Activated CD4-positive, alpha-beta T cell treated with anti-CD3 and anti-CD28 coated beads, Interleukin-2, Interleukin-4, amounts not matched to agents 100 ng/mL and 50 ng/mL, durations not matched to agents 16 hours and 8 hours (primary cell): ENCODE data around the gene MKNK1.

ENCODE experiments used
- DNase-seq: peaks from one replicate; pipeline ENCODE4 v3.0.0-alpha.2; 2020; ENCODE audit warnings: low spot score

The MKNK1 gene

DNA sequence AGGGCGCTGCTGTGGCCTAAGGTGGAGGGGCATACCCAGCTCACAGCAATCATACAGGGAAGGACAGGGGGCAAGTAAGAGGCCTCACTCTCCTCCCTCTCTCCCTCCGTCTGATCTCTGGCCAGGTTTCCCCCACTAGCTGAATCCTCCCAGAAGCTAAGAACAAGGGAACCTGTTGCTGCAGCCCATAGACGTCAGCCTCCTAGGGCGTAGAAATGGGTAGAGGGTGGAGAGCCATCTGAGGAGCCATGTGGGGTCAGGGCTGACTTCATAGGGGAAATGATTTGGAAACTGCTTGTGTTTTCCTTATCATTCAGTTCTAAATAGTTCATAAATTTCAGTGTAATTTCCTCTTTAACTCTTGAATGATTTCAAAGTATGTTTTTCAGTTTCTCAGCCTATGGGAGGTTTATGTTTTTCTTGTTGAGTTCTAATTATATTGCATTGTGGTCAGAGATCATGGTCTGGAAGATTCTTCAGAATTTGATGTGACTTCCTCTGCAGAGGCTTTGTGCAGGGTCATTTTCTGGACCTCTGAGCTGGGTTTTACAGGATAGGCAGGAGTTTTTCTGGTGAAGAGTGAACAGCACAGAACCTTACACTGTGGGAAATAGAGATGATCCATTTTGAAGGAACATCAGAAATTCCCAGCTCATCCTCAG is 14.8 kb upstream of the MKNK1 start:
- no peak for DNase-seq

DNA sequence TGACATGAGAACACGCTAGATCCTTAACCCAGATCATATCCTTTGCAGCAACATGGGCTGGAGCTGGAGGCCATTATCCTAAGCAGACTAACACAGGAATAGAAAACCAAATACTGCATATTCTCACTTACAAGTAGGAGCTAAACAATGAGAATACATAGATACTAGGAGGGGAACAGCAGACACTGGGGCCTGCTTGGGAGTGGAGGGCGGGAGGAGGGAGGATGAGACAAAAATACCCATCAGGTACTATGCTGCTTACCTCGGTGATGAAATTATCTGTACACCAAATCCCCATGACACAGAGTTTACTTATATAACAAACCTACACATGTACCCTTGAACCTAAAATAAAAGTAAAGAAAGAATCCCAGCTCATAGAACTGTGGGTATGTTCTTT is 13.8 kb upstream of the MKNK1 start:
- DNase-seq: no peak

DNA sequence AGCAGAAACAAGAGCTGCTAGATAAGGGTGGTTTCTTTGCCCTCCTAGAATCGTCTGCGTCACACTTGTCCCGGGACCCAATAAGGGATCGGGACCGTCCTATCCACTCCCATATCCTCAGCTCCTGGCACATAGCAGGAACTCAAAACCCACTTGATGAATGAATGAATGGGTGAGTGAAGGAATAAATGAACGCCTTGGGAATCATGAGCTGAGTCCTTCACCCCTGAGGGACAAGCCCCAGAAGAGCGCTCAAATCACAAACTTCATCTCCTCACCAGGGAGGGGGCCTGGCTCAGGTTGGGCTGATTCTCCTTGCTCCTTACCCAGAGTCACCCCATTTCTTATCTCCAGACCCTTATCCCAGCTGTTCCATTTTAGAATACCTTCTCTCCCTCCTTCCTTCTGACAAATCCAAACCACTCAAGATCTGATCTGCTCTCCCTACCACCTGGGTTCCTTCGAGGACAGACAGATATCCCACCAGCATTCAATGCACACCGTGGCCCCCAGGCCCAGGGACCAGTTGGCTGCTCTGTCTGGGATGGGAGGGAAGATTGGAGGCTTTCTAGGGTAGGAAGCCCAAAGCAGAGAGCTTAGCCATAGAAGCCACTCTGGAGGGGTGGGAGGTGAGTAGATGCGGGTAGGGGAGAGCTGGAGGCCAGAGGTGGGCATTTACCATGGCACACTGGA is 13.2 kb upstream of the MKNK1 start:
- DNase-seq: no peak

DNA sequence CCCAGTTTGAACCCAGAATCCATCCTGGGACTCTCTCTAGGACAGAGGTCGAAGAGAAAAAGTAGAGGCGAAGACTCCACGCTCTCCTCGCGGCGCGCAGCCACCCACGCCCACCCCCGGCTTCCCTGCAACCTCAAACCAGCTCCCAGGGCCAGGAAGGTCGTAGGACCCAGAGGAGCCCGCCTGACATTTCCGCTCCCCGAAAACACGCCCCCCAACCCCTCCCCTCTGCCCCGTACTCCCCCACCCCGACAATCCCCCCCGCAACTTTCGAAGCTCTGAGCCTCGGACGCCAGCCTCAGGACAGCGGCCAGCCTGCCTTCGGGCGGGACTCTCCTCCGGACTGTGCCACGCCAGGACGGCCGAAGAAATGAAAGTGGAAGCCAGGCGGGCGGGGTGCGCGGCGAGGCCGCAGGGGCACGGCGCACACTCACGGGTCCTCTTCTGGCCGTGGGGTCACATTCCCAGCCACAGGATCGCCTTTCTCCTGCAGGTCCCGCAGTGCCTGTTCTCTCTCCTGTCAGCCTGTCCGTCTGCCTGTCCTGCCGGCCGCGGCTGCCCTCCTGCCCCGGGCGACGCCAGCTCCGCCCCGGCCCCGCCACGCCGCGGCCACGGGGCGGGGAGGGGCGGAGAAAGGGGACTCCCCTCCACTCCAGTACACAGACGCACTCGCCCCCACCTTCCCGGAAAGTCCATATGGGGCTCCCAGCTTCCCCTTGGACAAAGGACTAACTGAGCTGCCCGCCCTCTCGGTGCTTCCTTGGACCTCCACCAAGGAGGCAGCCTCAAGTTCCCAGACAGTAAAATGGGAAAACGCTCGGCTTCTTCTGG is 12.4 kb upstream of the MKNK1 start, which contains the start of gene MOB3C:
TSS of gene MOB3C (minus strand) at position 535 of the 831 bp plus-strand sequence. CDS start 3,490 bp downstream, outside the sequence.
- peak; percentile 44 for DNase-seq

DNA sequence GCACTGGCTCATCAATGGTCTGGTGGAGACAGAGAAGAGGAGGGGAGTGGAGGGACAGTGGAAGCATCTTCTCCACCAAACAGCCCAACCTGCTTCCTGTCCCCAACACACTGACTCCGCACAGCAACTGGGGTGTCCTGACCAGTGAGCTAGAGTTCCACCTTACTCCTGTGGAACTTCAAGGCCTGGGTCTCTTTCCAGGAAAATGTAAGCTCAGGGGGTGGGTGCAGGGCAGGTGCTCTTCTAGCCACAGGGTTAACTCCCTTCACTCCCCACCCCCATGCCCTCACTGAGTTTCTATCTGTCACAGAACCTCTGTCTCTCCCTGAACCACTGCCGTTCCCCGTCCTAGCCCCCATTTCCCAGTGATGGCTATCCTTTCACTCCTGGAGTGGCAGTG is 11.7 kb upstream of the MKNK1 start:
- DNase-seq: no peak

DNA sequence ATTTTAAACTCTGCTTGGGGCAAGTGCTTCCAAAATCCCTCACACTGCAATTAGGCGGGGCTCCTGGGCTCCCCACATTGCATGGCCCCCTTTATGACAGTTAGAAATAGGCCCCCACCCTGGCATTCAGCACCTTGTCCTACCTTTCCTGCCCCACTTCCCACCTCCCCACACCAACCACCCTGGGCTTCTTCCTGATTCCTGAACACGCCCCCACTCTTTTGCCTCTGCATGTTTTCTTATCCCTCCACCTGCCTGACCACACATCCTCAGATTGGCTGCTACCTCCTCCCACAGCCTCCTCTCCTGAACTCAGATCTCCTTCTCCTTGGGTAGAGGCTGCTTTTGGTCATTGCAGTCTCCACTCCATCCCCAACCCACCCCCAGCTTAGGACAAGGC is 11.0 kb upstream of the MKNK1 start:
- DNase-seq: no peak

DNA sequence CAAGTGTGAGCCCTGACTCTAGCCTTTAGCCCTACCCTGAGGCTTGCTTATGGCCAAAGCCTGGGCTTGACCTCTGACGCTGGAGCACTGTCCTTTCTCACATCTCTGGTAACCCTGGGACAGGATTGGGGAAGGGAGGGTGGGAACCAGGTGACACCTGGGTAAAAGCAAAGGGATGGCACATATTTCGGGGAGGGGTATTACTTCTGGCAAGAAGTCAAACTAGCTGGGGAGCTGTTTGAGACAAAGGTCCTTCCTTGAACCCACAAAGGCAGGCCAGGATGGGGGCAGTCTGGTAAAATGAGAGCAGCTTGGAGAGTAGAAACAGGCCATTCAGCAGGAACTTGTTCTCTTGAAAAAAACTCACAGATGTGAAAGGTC is 10.5 kb upstream of the MKNK1 start:
- DNase-seq: no peak

DNA sequence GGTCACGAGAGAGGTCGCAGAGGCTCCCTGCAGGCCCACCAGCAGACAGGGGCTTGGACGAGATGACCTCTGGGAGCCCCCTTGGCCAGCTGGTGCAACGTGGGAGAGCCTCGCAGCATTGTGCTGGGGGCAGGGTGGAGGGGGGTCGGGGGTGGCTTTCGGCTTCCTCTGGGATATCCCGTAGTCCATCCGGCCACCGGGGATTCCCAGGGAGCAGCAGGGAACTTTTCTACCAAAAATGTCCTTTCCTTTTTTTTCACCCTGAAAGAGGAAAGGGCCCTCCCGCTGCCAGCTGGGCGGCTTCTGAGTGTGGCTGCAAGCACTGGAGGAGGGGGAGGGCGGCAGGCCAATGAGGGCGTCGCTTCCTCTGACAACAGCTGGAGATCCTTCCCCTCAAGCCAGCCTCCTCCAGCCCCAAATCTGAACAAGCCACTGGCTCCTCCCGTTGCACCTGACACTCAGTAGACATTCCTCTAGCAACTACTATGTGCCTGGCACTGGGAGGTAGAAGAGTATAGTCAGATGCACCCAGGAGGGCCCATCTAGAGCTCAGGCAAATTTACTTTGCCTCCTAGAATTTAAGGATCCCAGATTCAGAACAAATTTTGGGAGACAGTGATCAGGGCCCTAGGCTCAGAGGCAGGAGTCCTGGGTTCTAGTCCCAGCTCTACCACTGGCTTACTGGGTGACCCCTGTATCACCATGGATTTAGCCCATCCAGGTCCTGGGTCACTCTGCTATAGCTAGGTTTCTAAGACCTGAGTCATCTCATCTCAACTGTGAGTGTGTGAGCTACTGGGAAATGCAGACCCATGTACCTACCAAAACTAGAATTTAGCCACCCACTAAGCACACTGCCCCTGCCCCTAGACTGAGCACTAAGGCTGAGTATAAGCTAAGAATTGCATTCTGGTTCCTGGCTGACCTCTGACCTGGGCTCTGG is 9.9 kb upstream of the MKNK1 start:
- DNase-seq: no peak

DNA sequence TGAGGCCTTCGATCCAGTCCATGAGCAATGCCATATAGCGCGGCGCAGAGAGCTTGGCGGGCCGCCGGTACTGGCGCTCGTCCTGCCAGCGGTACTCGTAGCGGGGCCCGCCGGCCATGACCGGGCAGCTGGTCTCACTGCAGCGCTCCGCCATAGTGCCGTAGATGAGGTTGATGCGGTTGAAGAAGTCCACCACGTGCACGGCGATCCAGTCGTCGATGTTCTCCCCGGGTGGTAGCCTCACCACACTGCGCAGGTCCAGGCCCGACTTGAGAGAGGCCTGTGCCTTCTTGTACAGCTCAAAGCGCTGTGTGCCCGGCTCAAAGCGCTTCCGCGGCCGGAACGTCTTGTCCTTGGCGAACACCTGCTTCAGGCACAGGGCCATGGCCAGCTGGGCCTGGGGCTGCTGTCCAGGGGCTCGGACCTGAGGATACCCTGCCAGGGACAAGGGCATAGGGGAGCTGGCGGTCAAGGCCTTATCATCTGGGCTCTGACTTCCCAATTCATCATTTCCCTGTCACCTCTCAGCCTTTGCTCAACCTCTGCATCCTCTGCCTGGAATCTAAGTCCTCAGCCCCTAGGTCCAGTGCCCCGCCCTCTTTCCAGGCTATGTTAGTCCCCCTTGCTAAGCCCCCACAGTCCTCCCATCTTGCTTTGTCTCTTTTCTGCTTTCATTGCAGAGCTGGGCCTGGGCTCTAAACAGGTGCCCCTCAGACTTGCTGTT is 9.0 kb upstream of the MKNK1 start:
- no peak for DNase-seq

DNA sequence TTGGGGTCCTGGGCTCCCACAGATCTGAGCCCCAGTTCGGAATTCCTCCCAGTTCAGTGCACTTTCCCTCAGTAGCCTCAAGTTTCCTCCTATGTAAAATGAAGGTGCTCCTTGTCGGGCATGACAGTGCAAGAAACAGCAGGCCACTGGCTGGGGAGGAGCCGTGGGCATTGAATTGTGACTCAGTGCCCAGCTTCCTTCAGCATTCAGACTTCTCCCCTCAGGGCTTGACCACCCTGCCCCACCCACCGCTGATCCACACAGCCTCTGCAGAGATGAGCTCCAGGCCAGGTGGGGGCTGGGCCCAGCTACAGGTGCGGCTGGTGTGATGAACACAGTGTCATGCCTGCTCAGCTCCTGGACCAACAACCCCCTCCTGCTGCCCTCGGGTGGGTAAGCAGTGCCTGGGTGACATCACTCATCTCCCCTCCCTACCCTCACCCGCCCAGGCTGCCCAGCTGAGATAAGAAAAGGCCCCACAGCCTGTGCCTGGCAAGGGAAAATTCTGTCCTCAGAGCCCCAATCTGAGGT is 7.7 kb upstream of the MKNK1 start:
- no peak for DNase-seq

DNA sequence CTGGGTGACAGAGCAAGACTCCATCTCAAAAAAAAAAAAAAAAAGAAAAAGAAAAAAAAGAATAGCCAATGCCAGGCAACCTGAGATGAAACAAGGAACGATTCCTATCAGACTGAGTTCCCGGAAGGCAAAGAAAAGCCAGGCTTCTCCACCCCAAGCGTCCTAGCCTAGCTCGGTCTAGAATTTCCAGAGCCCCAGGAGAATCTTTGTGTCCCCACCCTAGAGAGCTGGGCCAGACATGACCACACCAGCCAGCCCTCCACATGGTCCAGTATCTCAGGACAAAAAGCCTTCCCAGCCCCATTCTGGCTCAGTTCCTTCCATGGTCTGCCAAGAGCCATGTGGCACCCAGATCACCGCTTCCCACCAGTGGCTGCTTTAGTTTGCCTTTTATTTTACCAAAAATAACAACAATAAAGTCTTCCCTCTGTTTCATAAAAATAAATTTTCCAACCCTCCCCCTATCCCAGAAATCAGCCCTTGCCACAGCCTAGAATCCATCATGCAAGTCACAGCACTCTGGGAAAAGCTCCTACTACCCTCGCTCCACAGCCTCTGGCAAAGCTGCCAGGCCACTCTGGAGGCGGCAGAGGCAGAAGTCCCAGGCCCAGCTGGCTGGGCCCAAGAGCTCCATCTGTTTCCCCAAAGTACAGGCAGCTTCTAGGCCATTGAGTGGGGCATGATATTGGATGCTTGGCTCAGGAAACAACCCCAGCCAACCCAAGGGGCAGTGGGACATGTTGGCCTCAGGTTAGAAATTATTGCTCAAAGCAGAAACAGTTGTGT is 3.5 kb upstream of the MKNK1 start:
- no peak for DNase-seq

DNA sequence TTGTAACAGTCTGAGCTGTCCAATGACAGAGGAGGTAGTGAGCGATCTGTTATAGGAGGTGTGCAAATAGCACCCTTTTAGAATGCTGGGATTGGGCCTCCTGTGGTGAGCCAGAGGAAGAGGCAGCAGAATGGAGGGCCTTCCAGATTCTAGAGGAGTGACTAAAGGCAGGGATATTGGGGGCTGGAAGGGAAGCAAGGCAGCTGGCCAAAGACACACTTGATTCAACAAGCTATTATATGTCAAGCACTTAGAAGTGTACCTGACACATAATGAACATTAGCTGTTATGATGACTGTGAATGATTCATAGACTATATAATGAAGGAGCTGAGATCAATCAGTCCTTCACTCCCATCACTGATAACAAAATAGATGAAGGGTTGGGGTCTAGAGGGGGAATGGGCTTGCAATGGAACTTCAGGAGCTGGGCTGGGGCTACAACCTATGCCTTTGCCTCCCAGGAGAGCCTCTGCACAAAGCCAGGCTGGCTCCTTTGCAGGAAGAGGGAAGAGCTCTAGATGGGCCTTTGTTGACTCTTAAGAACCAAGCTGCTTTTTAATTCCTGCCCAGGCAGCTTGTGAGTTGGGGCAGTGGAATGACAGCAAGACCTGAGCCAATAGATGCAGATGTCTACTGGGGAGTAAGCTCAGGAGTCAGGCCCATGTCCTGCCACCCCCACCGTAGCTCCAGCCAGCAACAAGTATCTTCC is 2.3 kb upstream of the MKNK1 start:
- no peak for DNase-seq

DNA sequence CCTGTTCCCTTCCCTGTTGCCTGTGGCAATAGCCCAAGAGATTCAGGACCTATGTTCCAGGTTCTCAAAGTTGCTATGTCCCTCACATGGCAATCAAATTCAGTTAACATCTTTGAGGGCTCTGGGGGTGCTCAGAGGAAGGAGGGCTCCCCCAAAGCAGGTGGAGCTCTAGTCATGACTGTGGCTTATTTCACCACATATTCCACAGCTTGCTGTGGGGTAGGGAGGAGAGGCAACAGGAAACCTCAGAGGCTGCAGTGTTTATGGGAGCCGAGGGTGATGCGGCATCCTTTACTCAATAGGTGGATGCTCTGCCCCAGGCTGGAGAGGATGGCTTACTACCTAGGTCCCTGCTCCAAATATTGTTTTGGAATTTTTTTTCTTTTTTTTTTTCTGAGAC is 1.2 kb upstream of the MKNK1 start:
- DNase-seq: no peak

DNA sequence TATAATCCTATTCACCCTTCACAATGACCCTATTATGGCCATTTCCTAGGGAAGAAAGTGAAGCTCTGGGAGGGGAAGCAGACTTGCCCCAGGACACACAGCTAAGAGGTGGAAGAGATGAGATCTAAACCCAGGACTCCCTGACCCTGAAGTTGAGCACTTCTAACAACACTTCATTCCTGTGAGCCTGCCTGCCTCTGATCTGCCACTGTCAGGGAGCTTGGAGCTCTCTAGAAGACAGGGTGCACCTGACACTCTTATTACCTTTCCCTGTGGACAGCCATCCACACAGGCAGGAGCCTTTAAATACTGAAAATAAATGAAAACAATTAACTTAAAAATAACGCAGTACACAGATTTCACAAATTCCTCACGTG is 599 bp downstream of the MKNK1 start:
- no peak for DNase-seq

DNA sequence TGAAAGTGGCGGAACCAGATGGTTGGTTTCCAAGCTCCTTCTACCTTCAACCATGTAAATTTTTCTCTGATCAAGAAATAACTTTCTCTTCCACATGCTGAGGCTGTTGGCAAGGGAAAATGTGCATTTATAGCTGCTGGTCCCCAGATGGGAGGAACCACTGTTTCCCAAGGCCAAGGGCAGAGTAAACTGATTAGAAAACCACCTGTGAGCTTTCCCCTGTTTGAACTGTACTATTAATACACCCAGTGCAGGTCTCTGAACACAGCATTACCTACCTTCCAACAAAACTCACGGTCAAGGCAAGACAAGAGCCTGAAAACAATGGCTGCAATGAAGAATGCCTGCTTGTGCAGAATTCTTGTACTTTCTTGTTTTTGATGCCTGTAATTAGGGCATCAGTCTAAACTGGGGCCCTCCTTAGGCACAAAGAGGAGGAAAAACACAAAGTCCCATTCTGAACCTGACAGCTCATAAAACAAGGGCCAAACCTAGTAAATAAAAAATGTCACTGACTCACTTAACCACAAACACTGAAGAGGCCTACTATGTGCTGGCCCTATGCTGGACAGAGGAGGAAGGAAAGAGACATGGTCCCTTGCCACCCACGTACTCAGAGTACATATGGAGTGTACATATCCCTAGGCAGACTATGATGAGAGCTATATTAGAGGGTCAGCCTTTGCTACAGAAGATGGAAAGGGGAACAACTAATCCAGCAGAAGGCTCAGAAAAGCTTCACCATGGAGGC is 2.6 kb downstream of the MKNK1 start:
- no peak for DNase-seq

DNA sequence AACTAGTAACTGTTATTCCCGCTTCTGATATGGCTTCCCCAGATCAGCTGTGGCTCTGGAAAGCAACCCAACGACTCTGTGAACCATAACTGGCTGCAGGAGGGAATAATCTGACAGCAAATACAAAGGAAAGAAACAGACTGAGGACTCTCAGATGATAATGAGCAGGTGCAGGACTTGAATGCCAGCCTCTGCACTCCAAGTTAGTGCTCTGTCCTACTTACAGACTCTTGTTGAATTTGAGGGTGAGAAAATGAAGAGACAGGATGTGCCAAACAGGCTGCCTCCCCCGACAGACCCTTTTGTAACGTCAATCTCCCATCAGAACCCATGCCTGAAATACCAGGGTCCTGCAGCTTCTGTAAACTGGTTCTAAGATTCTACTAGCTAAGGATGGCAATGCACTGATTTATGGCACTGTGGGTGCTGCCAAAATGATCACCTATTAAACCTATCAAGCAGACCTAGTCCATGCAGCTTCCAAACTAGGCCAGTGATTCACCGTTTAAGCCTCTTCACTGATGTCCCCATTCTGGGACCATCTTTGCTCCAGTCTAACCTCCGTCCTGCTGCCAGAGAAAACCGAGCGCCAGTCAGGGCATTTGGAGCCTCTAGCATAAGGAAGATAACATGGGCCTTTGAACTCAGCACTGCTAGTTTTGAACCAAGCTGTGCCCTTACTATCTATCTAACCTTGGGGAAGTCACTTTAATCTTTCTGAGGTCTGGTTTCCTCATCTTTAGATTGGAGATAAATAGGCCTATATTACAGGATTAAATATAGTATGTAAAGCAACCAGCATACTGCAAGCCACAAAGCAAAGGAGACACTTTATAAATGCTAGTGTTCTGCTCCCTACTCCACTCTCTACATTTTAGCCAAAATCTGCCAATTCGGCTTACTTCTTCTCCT is 4.8 kb downstream of the MKNK1 start:
- DNase-seq: no peak

DNA sequence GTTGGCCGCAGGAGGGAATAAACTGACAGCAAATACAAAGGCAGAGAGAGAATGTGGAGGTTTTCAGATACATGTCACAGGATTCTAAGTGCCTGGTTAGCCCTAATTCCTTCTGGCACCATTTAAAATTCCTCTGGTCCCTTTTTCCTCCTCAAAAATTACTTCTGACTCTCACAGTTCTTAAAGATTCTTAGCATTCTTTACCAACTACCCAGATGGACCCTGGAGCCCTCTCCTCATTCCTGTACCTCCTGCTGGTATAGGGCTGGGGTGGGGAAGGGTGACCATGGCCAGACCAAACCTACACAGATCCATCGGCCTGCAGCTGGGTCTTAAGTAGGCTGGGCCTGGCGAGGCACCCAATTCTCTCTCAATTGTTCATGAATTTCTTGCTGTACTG is 7.2 kb downstream of the MKNK1 start:
- DNase-seq: no peak

DNA sequence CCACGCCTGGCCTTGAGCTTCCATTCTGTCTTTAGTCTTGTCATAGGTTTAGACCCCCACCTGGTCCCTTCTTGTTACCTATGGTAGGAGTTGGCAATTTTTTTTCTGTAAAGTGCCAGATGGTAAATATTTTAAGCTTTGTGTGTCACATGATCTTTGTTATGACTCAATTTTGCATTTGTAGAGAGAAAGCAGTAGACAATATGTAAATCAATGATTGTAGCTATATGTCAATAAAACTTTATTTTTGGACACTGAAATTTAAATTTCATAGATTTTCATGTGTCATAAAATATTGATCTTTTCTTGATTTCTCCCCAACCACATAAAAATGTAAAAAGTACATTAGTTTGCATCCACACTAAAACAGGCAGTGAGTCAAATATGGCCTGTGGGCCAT is 8.0 kb downstream of the MKNK1 start:
- DNase-seq: no peak
